Thyroid gland (tissue), 4 donors: ENCODE data around the gene NUB1.

ENCODE experiments used
- CTCF ChIP-seq, 6 experiments: fragments of 200-600 bp in 3 of 6; fragments of 450-650 bp in 3 of 6; sonication (generic) in 3 of 6; IDR thresholded peaks; one replicate each; pipeline ENCODE4 v1.5.1; 2016 to 2019; ENCODE audit warnings: antibody characterized with exemption in 6 of 6, mild to moderate bottlenecking in 2 of 6, inconsistent platforms in 1 of 6, moderate library complexity in 1 of 6
- POLR2A ChIP-seq, 2 donors: fragments of 450-650 bp; IDR thresholded peaks; one replicate each; pipeline ENCODE4 v1.6.1; 2017; ENCODE audit warnings: antibody characterized with exemption in 2 of 2, mild to moderate bottlenecking in 2 of 2, moderate library complexity in 1 of 2

GRCh38 chr7:151413241-151413640, 71.6 kb downstream of the NUB1 start:
- TF ChIP-seq CTCF (IDR thresholded peaks at IDR 0.05), result no peak
- no peak for TF ChIP-seq POLR2A (IDR thresholded peaks at IDR 0.05)
